ENCODE results near the gene PRPS1.
A peak's percentile ranks its signal among the peaks of the same experiment; 100 is the strongest.
"Not testable (repeated sequence)": the region's sequence is repeated elsewhere in the genome, so short reads cannot be mapped to it uniquely, and the experiment has no call there.

The PRPS1 gene

DNA sequence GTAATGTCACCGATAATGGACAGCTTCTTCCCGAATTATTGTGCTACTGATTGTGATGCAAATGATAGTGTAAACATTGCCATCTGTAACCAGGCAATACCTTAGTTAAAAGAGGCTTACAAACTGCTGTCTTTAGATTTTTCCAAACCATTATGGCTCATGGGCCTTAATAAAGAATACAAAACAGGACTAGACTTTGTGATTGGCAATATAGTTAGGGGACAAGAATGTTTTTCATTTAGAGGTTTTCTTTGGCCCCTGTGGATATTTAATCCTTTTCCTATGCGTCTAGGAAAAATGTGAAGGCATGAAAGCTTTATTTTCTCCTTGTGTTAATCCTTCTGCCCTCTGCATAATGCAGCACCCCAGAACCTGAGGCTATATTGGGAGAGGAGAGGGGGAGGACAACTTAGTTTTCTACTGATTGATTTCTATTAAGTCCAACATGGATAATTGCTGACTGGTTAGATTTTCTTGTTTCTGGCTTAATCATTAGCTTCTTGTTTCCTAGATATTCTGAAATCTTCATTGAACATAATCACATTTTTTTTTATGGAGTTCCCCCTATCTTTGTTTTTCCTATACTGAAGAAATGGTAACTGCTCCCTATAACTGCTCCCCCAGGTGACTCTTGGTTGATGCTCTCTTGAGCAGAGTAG lies 1.9 kb downstream of the PRPS1 start:
- no peak for DNase-seq

GRCh38 chrX:107632346-107632745 lies 4.0 kb downstream of the PRPS1 start:
- DNase-seq: no peak

GRCh38 chrX:107646735-107647134 lies 18.4 kb downstream of the PRPS1 start:
- no peak for DNase-seq

- DNase-seq: no peak
Measured at GRCh38 chrX:107648332-107648731, 20.0 kb downstream of the PRPS1 start.

- no peak for DNase-seq
Measured at GRCh38 chrX:107654566-107654871, 26.2 kb downstream of the PRPS1 start.

DNA sequence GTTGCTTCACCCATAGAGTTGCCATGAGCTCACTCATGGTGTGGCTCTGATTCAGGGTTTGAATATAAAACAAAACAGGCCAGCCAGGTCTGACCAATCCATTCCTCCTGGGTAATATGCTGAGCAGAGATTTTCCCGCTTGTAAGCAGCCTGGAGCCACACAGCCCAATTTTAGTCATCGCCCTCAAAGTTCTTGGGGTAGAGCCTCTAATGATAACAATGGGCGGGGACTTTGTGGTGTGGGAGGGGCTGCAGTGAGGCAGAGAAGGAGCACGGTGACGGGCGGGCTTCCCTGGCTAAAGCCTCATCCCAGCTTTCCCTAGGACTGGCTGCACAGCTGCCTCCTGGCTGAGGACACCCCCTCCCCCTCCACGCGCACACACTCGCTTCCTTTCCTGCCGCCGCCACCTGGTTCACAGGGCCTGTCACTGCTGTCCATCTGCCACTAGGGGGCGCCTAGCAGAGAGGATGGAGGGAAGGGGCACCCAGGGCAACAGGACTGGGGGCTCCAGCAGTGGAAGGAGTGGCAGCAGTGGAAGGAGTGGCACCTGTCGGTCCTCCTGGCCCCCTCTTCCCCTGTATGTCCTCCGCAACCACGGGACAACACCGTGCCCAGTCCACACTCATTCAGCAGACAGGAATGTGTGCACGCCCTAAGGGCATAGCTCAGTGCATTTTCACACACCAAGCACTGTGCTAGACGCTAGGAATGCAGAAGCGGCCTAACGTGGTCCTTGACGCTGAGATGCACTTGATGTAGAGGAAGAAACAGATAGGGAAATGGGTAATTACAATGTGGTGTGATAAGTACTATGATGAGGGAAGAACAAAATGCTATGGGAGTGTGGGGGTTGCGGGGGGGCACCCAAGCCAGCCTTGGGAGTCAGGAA lies 26.8 kb downstream of the PRPS1 start:
- peak; percentile 67 for DNase-seq

- no peak for DNase-seq
Measured at GRCh38 chrX:107656978-107657377, 28.7 kb downstream of the PRPS1 start.

GRCh38 chrX:107658660-107659059 lies 30.4 kb downstream of the PRPS1 start:
- DNase-seq: no peak

DNA sequence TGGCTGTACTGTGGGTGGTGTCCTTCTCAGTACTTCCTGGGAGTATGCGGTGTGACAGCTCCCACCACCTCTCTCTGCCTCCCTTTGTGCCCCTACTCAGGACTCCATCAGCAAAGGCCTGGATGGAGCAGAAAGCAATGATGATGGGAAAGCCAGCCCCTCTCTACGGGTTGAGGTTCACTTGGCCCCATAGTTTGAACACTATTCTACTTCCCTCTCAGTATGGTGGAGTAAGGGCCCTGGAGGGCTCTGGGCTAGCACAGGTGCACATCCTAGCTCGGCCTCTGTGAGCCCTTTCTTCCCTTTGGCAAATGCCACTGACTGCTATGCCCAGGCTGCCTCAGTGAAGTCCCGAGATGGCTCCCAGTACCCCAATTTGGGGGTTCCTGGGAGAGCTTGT lies 31.0 kb downstream of the PRPS1 start:
- DNase-seq: no peak

DNA sequence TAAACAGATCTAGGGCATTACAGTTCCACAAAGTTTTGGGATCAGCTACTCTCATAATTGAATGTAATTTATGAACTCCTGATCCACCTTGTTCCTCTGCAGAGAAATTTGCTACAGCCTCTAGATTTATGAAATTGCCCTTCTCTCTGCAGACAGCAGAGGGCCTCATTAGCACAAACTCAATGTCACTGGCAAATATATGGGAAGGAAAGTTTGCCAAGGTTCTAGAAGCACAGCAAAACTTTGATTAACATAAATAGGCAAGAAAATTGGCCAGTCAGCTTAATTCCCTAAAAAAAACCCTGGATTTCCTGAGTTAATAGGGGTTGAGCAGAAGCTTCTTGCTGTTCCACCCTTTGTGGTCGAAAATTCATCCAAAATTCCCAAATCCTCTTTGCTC lies 31.5 kb downstream of the PRPS1 start:
- no peak for DNase-seq

DNA sequence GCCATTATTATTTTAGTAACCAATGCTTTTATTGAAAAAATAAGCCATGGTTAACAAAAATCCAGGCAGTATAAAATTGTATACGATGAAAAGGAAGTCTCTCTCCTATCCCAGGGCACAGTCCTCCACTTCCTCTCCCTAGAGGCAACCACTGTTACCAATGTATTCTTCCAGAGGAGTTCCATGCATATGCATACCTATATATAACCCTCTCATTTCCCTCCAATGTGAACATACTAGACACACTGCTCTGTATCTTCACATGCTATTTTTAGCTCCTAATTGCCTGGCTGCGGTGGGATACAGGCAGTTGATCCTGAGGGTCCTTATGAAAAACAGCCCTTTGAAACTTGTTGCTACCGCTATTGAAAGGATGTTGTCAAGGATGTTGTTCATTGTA lies 33.8 kb downstream of the PRPS1 start:
- DNase-seq: no peak

GRCh38 chrX:107662824-107663223 lies 34.5 kb downstream of the PRPS1 start:
- no peak for DNase-seq

DNA sequence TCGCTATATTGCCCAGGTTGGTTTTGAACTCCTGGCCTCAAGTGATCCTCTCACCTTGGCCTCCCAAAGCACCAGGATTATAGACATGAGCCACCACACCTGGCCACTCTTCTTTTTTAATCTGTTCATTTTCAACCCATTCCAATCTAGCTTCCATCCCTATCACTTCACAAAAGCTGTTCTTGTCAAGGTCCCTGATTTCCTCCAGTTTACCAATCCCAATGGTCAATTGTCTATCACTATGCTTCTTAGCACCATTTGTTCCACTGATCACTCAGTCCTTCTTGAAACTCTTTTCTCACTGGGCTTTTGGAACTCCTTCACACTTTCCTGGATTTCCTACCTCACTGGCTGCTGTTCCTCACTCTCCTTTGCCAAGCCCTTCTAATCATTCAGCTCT lies 38.6 kb downstream of the PRPS1 start:
- DNase-seq: no peak

GRCh38 chrX:107667426-107667825 lies 39.1 kb downstream of the PRPS1 start:
- no peak for DNase-seq

- not testable (repeated sequence) for DNase-seq
Measured at GRCh38 chrX:107668710-107669109, 40.4 kb downstream of the PRPS1 start.

DNA sequence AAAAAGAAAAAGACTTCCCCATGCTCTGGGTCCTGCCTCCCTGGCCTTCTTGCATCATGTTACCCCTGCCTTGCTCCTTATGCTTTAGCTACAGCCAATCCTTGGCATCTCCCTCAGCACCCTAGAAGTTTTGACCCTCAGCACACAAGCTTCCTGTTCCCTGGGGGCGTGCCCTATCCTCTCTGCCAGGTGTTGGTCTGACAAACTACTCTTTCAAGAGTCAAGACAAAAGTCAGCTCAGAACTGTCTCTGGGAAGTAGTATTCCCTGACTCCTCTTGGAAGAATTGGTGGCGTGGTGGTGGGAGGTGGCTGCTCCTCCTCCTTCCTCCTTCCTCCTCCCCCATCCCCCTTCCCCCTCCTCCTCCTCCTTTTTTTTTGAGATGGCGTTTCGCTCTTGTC lies 41.0 kb downstream of the PRPS1 start:
- no peak for DNase-seq

DNA sequence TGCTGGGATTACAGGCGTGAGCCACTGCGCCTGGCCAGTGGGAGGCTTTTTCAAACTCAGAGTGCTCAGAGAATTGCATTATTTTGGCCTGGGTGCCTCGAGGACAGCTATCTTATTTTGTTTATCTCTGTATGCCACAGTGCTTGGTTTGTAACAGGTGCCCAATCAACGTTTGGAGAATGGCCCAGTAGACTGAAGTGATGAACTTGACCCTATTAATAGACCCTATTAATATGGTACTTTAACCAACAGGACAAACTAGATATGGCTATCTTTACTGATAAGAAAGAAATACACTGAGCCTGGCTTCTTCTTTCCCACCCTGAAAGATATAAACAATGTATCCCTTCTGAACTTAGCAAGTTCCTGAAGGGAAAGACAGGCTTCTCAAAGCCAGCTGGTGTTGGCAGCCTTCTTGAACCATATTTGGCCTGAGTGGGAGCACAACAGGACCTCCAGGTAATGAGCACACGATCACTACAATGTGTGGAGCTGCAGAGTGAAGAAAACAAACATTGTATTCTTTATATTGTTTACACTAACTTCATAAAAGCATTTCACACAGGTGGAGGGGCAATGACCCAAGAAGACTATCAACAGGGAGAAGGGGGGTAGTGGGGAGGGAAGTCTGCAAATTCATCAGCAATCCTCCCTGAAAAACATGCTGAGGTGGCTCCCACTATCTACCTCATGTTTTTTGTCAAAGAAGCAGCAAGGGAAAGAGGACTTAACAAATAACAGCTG lies 41.7 kb downstream of the PRPS1 start:
- no peak for DNase-seq

- DNase-seq: not testable (repeated sequence)
Measured at GRCh38 chrX:107671256-107671655, 42.9 kb downstream of the PRPS1 start.

GRCh38 chrX:107672955-107673378 lies 44.7 kb downstream of the PRPS1 start:
- DNase-seq: peak; percentile 54

GRCh38 chrX:107673431-107673830 lies 45.1 kb downstream of the PRPS1 start:
- no peak for DNase-seq

GRCh38 chrX:107673933-107674479 lies 45.7 kb downstream of the PRPS1 start:
- peak; percentile 78 for DNase-seq

DNA sequence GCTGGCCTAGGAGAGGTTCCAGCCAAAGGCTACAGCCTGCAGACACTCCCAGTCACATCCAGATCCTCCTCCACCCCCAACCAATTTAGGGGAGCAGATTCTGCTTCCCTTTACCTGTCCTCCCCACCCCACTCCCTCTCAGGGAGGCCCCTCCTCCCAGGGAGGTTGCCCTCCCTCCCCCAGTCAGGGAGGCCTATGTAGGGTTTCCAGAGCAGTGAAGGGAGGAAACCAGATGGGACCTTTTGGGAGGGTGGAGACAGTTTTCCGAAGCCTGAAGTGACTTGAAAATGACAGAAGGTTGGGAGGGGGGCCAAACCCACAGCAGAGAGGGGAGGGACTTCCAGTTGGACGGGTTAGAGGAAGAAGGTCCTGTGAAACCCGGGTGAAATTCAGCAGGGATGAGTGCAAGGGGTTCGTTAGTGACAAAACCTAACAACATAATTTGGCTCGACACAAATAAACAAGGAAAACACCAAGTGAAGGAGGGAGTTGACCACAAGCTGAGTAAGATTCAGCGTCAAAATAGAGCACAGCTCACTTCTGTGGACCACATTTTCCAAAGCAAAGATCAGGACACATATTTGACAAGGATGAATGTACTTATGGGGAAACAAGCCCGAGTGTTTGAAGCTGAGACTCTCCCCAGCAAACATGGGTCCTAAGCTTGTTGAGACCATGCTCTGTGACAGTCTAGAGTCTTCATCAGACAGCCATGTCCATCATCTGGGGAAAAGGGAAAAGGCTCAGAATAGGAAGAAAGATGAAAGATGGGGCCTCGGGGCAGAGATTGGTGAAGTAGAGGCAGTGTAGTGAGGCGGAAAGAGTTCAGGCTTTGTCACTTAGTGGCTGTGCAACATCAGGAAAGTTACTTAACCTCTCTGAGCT lies 46.4 kb downstream of the PRPS1 start:
- DNase-seq: peak; percentile 35

DNA sequence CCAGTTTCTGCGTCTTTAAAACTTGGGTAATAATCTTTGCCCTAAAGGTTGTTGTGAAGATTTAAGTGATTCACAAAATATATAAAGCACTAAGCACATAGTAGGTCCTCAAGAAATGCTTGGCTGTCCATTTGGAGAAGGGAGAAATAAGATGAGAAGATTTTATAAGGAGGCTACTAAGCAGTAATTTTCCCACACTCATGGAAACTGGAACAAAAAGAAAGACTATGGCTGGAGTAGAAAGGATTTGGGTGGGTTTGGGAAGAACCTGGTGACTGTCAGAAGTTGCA lies 47.0 kb downstream of the PRPS1 start:
- DNase-seq: no peak
